Heart left ventricle (tissue), 13 donors: ENCODE results near the gene DAD1.

Experiments used
- CTCF ChIP-seq, 12 donors: fragments of 200-600 bp; sonication (generic) in 4 of 12; IDR thresholded peaks; one replicate each; pipeline versions ENCODE4 v1.5.0 to v1.8.0; 2018 to 2022; ENCODE audit warnings: antibody characterized with exemption in 12 of 12, mild to moderate bottlenecking in 5 of 12
- POLR2A ChIP-seq, 2 donors: fragments of 450-650 bp; IDR thresholded peaks; one replicate each; pipeline ENCODE4 v1.6.1; 2017; ENCODE audit warnings: antibody characterized with exemption in 2 of 2, mild to moderate bottlenecking in 2 of 2, moderate library complexity in 2 of 2
- donor health status: ischemic (EF 13 %, LVEDD 7.1; RV severe dilation, severe dysfunction).
- donor health status: DM: no; HTN: yes; CAD: no.
- donor health status: DM: no; HTN: no; CAD: no.
- donor health status: ischemic (EF 25% LVEDD 6.9; RV normal size, moderate dysfunction).
- donor health status: ischemic (EF 25% LVEDD 5.7; RV mildly dilated, moderate dysfunction).
- donor health status: ischemic (EF 35%, LVEDD 5.7; RV mildly dilated, moderate dysfunction).
- donor health status: nonischemic (EF 11% LVEDD 7.7; RV severe dilation, severe dysfunction).
- donor health status: DM: yes; HTN: yes; CAD: no.
- donor health status: PGD.
- donor health status: ischemic (EF 29% LVEDD 5.4; RV normal size, mild dysfunction).
- donor health status: nonischemic (EF 23%, LVEDD 6.1; RV moderate dilation, normal function).

GRCh38 chr14:22553445-22553844 is 35.6 kb downstream of the DAD1 start:
- TF ChIP-seq POLR2A (IDR thresholded peaks at IDR 0.05) (no peak), CTCF (IDR thresholded peaks at IDR 0.05) (no peak)
